SK-N-SH treated with all-trans-retinoic acid at 6 μM for 48 hours (cell line): ENCODE measurements around the gene GLRA1.

Experiments used
- ATAC-seq: fragments of 200-7000 bp; cut with Tn5 transposase; 3 replicates; pipeline ENCODE4 v1.9.1; 2020; ENCODE audit warnings: mild to moderate bottlenecking, moderate library complexity
- ARNTL ChIP-seq: fragments of 450-650 bp; formaldehyde crosslinking; IDR thresholded peaks from 2 replicates; pipeline ENCODE4 v1.5.0; 2020; ENCODE audit warnings: low read depth, mild to moderate bottlenecking, moderate library complexity, borderline replicate concordance
- BACH2 ChIP-seq: fragments of 250-450 bp; sonication (Bioruptor Pico); IDR thresholded peaks from 2 replicates; pipeline ENCODE4 v1.9.0; 2021; ENCODE audit warnings: mild to moderate bottlenecking, borderline replicate concordance
- CREB5 ChIP-seq: fragments of 250-450 bp; sonication (Bioruptor Pico); IDR thresholded peaks from 2 replicates; pipeline ENCODE4 v1.5.1; 2020; ENCODE audit warnings: low read depth, mild to moderate bottlenecking, moderate library complexity
- ESRRG ChIP-seq: fragments of 250-450 bp; sonication (Bioruptor Pico); IDR thresholded peaks from 2 replicates; pipeline ENCODE4 v1.6.1; 2021; ENCODE audit warnings: mild to moderate bottlenecking
- GLIS3 ChIP-seq: fragments of 250-450 bp; sonication (Bioruptor Pico); IDR thresholded peaks from 2 replicates; pipeline ENCODE4 v1.5.0; 2020; ENCODE audit warnings: mild to moderate bottlenecking, moderate library complexity
- ISL1 ChIP-seq: fragments of 250-450 bp; sonication (Bioruptor Pico); IDR thresholded peaks from 2 replicates; pipeline ENCODE4 v2.1.2; 2022; ENCODE audit warnings: mild to moderate bottlenecking, moderate library complexity
- OSR1 ChIP-seq: fragments of 250-450 bp; sonication (Bioruptor Pico); IDR thresholded peaks from 2 replicates; pipeline ENCODE4 v1.8.0; 2022; ENCODE audit warnings: moderate library complexity, mild to moderate bottlenecking, inconsistent platforms
- PATZ1 ChIP-seq: fragments of 250-450 bp; sonication (Bioruptor Pico); IDR thresholded peaks from 2 replicates; pipeline ENCODE4 v1.8.0; 2020; ENCODE audit warnings: mild to moderate bottlenecking, moderate library complexity, borderline replicate concordance
- POU6F1 ChIP-seq: fragments of 250-450 bp; sonication (Bioruptor Pico); IDR thresholded peaks from 2 replicates; pipeline ENCODE4 v1.8.0; 2021; ENCODE audit warnings: low read depth, mild to moderate bottlenecking, moderate library complexity, borderline replicate concordance
- RARB ChIP-seq: fragments of 250-450 bp; sonication (Bioruptor Pico); IDR thresholded peaks from 2 replicates; pipeline ENCODE4 v1.8.0; 2021; ENCODE audit warnings: mild to moderate bottlenecking, moderate library complexity
- SNAI2 ChIP-seq: fragments of 250-450 bp; sonication (Bioruptor Pico); IDR thresholded peaks from 2 replicates; pipeline ENCODE4 v1.5.0; 2020; ENCODE audit warnings: mild to moderate bottlenecking, moderate library complexity
- TCF4 ChIP-seq: fragments of 250-450 bp; sonication (Bioruptor Pico); IDR thresholded peaks from 2 replicates; pipeline ENCODE4 v1.8.0; 2021; ENCODE audit warnings: mild to moderate bottlenecking, moderate library complexity, borderline replicate concordance
- TOX ChIP-seq: fragments of 250-450 bp; sonication (Bioruptor Pico); IDR thresholded peaks from 2 replicates; pipeline ENCODE4 v1.8.0; 2021; ENCODE audit warnings: mild to moderate bottlenecking, moderate library complexity, borderline replicate concordance
- TSHZ2 ChIP-seq: fragments of 250-450 bp; sonication (Bioruptor Pico); IDR thresholded peaks from 2 replicates; pipeline ENCODE4 v1.5.0; 2020; ENCODE audit warnings: mild to moderate bottlenecking, moderate library complexity
- ZC3H10 ChIP-seq: fragments of 250-450 bp; sonication (Bioruptor Pico); IDR thresholded peaks from 2 replicates; pipeline ENCODE4 v1.5.1; 2021; ENCODE audit warnings: mild to moderate bottlenecking, moderate library complexity
- ZFP30 ChIP-seq: fragments of 450-650 bp; formaldehyde crosslinking; IDR thresholded peaks from 2 replicates; pipeline ENCODE4 v1.5.0; 2022; ENCODE audit warnings: mild to moderate bottlenecking, moderate library complexity
- ZNF565 ChIP-seq: fragments of 450-650 bp; formaldehyde crosslinking; conservative IDR thresholded peaks from 2 replicates; pipeline ENCODE4 v1.5.0; 2020; ENCODE audit warnings: low read depth, mild to moderate bottlenecking, moderate library complexity
- ZNF8 ChIP-seq: fragments of 450-650 bp; formaldehyde crosslinking; IDR thresholded peaks from 2 replicates; pipeline ENCODE4 v1.5.0; 2020; ENCODE audit warnings: mild to moderate bottlenecking, moderate library complexity

Gene GLRA1

GRCh38 chr5:151917904-151918303, 6.7 kb downstream of the GLRA1 start (continued):
- no peak for TF ChIP-seq POU6F1 (CRISPR knock-in tag)
- no peak for TF ChIP-seq BACH2 (CRISPR knock-in tag)
- TF ChIP-seq TCF4 (CRISPR knock-in tag) = no peak
- TF ChIP-seq ESRRG (CRISPR knock-in tag) = no peak
- no peak for TF ChIP-seq PATZ1
- TF ChIP-seq ZNF565 = no peak

- TF ChIP-seq ESRRG (CRISPR knock-in tag) (no peak), TSHZ2 (no peak), ISL1 (no peak), ZNF8 (no peak), POU6F1 (CRISPR knock-in tag) (no peak), OSR1 (CRISPR knock-in tag) (no peak), PATZ1 (no peak), ARNTL (CRISPR knock-in tag) (no peak), TOX (CRISPR knock-in tag) (no peak), SNAI2 (CRISPR knock-in tag) (no peak), TCF4 (CRISPR knock-in tag) (no peak), CREB5 (CRISPR knock-in tag) (no peak), RARB (CRISPR knock-in tag) (no peak), ZFP30 (no peak)
- ATAC-seq = no peak
Observed at GRCh38 chr5:151913425-151913824, 11.2 kb downstream of the GLRA1 start.

- TF ChIP-seq ZNF565 (no peak), ZC3H10 (CRISPR knock-in tag) (no peak), ISL1 (no peak)
- ATAC-seq = no peak
Observed at GRCh38 chr5:151912360-151912759, 12.3 kb downstream of the GLRA1 start.

- no peak for ATAC-seq
- TF ChIP-seq GLIS3 (CRISPR knock-in tag) (no peak), PATZ1 (no peak)
- TF ChIP-seq, all 23 proteins: peak for 0
Observed at GRCh38 chr5:151911011-151911410, 13.6 kb downstream of the GLRA1 start.
